ENCODE data around the gene TTC27. TPM values are rescaled to one million over a fixed set of nuclear protein-coding genes. Genes with fewer than 3 reads are reported as not detected.
"Not testable (repeated sequence)": the region's sequence is repeated elsewhere in the genome, so short reads cannot be mapped to it uniquely, and the experiment has no call there.

TTC27 gene
- polyA plus RNA-seq, 1 donor, result 18.3 TPM

GRCh38 chr2:32754676-32755075 is 126.8 kb downstream of the TTC27 start:
- not testable (repeated sequence) for DNase-seq (ENCODE audit: low read depth)

DNA sequence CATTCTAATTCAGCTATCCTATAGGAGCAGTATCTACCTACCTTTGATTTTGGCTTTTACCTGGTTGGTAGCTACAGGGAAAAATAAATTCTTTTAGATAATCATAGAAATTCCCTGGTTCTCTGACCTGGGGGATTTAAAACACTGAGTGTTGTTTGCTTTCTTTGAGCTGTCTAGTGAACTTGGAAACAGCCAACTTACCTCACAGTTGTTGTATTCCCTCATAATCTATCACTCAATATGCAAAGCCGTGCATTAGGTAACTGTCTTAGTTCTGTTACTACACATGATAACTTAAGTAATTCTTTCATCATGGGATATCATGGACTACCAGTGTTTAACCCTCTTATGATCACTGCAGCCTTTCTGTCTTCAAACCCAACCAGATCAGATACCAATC is 127.8 kb downstream of the TTC27 start:
- DNase-seq (ENCODE audit: low read depth), result no peak

- DNase-seq (ENCODE audit: low read depth), result no peak
These were observed 128.4 kb downstream of the TTC27 start for GRCh38 chr2:32756074-32756727.

- DNase-seq (ENCODE audit: low read depth), result no peak
These were observed 130.4 kb downstream of the TTC27 start for GRCh38 chr2:32758232-32758631.

- DNase-seq (ENCODE audit: low read depth), result no peak
These were observed 132.8 kb downstream of the TTC27 start for GRCh38 chr2:32760628-32761027.

DNA sequence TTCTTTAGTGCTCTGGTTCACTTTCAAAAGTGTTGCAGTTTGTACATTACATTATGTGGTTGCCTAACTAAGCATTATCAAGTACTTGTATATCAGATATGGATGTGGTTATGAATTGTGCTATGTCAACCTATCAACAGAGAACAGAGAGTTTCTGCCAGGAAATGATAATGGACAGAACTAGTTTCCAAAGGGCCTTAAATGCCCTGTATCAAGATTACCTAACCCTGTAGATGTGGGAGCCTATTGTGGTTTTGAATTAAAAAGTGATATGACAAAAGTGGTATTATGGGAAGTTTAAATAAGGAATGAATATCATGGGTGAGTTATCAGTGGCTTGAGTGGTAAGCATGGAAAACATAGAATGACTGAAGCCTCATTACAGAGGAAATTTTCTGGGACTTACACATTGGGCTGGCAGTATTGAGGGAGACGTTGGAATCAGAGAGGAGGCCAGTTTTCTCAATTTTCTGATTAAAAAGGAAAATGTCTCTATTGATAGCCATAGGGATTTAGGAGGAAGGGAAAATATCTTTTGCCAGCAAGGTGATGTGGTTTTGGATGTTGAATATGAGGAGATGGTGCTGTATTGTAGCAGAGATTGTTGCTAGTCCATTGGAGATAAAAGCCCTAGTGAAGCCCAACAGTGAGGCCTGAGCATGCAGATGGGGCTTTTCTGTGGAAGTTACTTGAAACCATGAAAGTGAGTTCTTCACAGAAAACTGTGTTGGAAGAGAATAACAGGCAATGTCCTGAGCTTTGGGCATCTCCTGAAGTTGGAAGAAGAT is 140.7 kb downstream of the TTC27 start:
- DNase-seq (ENCODE audit: low read depth), result no peak

GRCh38 chr2:32770360-32770759 is 142.5 kb downstream of the TTC27 start:
- no peak for DNase-seq (ENCODE audit: low read depth)

DNA sequence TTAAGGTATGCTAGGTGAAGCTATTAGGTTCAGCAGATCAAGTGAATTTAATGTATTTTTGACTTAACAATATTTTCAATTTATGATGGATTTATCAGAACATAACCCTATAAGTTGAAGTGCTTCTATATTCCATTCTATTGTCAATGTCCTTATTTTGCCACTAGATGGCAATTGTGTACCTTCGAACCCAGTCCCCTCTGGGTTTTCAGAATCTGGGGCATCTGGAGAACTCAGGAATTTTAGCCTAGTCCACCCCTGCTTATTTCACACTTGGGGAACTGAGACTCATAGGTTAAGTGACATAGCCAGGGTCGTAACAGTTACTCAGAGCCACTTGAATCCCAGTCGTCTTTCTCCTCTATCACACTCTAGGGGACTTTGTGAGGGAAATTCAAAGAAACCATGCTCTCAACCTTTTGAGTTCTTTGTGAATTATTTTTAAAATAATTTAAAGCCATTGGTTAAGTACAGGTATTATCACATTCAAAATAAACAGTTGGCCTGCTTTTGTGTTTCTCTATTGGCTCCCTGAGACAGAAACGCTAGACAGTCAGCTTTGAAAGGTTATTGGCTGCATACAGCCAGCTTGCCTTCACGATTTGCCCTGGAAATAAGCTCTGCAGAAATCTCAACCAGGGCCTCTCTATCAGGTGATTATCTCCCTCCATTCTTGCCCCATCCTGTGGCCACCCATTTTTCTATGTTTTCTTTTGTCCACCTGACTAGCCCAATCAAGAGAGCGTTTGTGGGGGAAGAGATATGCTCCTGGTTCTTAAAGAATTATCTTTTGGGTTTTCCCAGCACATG is 145.0 kb downstream of the TTC27 start:
- peak; percentile 32 for DNase-seq (ENCODE audit: low read depth)

DNA sequence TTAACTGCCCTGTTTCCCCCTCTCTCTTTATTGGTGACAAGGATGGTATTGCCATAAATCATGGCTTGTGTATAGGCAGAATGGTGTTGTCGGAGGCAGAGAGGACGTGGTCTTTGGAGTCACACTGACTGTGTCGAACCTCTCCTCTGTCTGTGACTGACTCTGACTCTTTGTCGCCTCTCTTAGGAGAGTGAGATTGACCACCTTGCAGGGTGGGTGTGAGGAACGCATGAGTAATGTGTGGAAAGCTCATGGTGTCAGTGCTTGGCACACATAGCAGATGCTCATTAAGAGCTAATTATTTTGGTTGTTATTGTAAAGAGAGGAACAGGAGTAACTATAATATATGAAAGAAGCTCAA is 145.6 kb downstream of the TTC27 start:
- DNase-seq (ENCODE audit: low read depth), result no peak

GRCh38 chr2:32775954-32776353 is 148.1 kb downstream of the TTC27 start:
- DNase-seq (ENCODE audit: low read depth), result no peak

- DNase-seq (ENCODE audit: low read depth), result no peak
These were observed 149.9 kb downstream of the TTC27 start for GRCh38 chr2:32777714-32778113.

DNA sequence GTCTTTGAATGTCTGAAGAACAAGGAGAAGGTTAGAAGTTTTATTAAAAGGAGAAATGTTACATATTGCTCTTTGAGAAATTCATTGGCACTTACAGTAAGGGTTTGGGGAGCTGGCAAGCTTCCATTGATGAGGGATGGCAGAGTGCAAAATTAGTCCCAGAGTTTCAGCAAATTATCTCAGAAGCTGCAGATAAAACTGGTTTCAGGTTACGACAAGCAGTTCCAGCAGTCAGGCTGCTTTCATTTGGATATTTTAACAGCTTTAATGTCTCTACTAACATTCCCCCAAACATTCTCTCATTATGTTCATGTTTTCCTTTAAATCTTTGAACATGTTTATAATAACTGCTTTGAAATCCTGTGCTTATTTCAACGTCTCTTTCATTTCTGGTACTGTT is 153.1 kb downstream of the TTC27 start:
- DNase-seq (ENCODE audit: low read depth), result no peak

- no peak for DNase-seq (ENCODE audit: low read depth)
These were observed 155.6 kb downstream of the TTC27 start for GRCh38 chr2:32783469-32783868.

DNA sequence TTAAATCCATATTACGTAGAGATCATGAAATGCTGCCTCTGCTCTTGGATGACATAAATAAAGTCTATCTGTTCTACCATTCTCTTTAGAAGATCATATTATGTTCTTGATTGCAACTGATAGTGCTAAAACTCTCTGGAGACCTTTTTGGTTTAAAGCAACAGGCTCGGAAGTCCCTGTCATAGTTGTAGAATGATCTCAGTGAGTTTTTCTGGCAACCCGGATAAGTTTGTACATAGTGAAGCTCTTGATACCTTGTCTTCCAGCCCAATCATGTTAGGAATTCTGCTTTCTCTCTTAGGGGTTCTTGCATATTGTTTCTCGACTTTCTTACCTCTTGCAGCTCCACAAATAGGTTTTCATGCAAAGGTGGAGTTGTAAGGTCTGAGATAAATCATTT is 156.1 kb downstream of the TTC27 start:
- DNase-seq (ENCODE audit: low read depth), result no peak

DNA sequence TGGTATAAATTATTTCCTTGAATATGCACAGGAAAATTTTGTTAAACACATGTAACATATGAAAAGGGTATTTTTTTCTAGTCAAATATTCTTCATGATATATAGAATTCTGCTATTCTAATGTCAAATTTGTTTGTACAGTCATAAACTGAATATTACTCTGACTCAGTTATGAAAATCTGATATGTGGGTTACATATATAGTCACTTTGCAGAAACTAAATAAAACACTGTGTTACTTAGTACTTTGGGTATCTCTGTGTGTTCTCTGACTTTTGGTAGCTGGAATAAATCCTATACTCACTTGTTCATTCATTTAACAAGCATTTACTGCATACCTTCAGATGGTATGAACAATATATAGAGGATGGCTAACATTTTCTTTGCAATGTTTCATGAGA is 159.4 kb downstream of the TTC27 start:
- no peak for DNase-seq (ENCODE audit: low read depth)

DNA sequence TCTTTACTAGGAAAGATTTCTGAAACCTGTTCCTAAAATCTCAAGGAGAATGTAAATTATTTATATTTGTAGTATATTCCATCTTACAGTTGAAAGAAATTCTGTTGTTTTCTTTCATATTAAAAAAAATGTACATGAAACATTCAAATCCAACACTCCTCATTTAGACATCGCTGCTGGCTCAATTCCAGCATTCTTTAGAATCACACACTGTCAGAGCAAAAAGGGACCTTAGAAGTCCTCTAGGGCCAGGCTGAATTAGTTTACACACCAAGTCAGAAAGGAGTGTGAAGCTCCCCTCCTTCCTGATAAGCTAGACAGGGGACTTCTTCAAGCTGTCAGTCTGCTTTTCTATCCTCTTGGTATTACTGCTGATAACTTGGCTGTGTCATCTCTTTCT is 160.3 kb downstream of the TTC27 start:
- no peak for DNase-seq (ENCODE audit: low read depth)

DNA sequence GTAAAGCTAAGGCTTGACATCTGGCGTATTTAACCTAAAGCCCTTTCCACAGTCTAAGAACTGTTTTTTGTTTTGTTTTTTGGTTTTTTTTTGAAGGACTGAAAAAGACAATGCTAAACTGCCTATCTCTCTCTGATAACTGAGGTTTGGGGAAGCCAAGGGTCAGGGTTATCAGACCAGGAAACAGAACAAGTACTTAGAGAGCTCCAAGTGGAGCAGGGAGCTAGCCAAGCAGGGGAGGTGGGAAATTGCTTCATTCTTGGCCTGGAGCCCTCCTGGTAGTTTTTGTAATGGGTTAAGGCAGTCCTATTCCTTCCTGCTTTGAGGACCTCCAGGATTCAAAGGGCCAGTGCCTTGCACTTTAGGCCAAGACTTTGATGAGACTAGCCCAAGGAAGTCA is 164.6 kb downstream of the TTC27 start:
- DNase-seq (ENCODE audit: low read depth), result no peak

DNA sequence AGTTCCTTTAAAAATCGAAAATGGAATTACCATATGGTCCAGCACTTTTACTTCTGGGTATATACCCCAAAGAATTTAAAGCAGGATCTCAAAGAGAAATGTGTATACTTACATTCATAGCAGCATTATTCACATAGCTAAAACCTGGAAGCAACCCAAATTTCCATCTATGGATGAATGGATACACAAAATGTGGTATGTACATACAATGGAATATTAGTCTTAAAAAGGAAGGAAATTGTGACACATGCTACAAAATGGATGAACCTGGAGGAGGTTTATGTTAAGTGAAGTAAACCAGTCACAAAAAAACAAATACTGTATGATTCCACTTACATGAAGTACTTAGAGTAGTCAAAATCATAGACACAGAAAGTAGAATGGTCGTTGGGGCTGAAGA is 171.0 kb downstream of the TTC27 start:
- DNase-seq (ENCODE audit: low read depth), result no peak

DNA sequence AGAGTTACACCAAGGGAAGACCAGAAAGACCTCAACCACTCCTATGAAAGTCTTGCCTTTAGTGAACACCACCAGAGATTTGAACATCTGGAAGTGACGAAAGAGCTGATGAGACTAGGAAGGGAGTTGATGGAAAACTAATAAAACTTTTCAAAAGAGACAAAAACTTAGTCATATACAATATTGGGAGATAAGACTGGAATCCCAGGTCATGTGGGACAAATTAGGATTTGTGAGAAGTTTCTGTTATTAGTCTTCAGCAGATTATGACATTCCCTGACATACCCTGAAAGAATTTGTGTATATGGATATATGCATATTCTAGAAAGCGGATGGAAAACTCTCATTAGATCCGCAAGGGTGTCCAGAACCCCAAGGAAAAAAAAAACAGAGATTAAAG is 173.9 kb downstream of the TTC27 start:
- DNase-seq (ENCODE audit: low read depth), result no peak

- DNase-seq (ENCODE audit: low read depth), result no peak
These were observed 175.0 kb downstream of the TTC27 start for GRCh38 chr2:32802877-32803276.

- DNase-seq (ENCODE audit: low read depth), result no peak
These were observed 176.4 kb downstream of the TTC27 start for GRCh38 chr2:32804205-32804604.

All from forelimb muscle (tissue), 1 donor.